GM12878 (cell line): ENCODE results near the gene DCC. TPM values are rescaled to one million over a fixed set of nuclear protein-coding genes. Genes with fewer than 3 reads are reported as not detected.

Experiments used
- ATAC-seq: fragments of 200-7000 bp; cut with Tn5 transposase; 3 replicates; pipeline ENCODE4 v1.9.1; 2020; ENCODE audit warnings: mild to moderate bottlenecking, moderate library complexity
- BruUV-seq: library from RNA; stranded (reverse); fragments of 400-500 nt; replicated peaks from 2 replicates; lab custom pipeline; 2021; lab: Mats Ljungman, UMichigan
- CTCF ChIA-PET: fragments of 300-600 bp; sonication (Branson Sonifier 250); formaldehyde crosslinking; extraction: SDS; loops from one replicate; lab custom pipeline; 2021; ENCODE audit warnings: inconsistent platforms; lab: Yijun Ruan, JAX
- POLR2A ChIA-PET: fragments of 350-600 bp; formaldehyde crosslinking; extraction: SDS; loops from one replicate; lab custom pipeline; 2021; ENCODE audit warnings: inconsistent platforms; lab: Charles Lee
- RAD21 ChIA-PET: fragments of 300-600 bp; sonication (Branson Sonifier 250); formaldehyde crosslinking; loops from one replicate; lab custom pipeline; 2023; ENCODE audit warnings: antibody characterized with exemption; ENCODE audit not compliant: unreplicated experiment; lab: Charles Lee
- SMC1A ChIA-PET: fragments of 300-600 bp; sonication (Branson Sonifier 250); formaldehyde crosslinking; loops from one replicate; lab custom pipeline; 2023; ENCODE audit not compliant: unreplicated experiment, uncharacterized antibody; lab: Charles Lee
- DNase-seq: peaks from one replicate; pipeline ENCODE4 v3.0.0-alpha.2; 2011; ENCODE audit warnings: low read depth, low spot score
- FAIRE-seq: peaks from 3 replicates; lab custom pipeline; 2011; peaks lifted over from hg19 to GRCh38; lab: Jason Lieb, UNC
- H2AFZ ChIP-seq: 2 replicates; pipeline ENCODE4 v1.6.0; 2011; ENCODE audit warnings: low read depth, low read length, control low read depth; ENCODE audit not compliant: control insufficient read depth
- H3K27ac ChIP-seq: 2 replicates; pipeline ENCODE4 v1.5.1; 2011; ENCODE audit warnings: control low read depth; ENCODE audit not compliant: control insufficient read depth, insufficient read depth
- H3K27me3 ChIP-seq, 2 experiments: replicated peaks in 1 of 2; 2 replicates each; pipeline versions ENCODE4 v1.6.0 to v1.6.1; 2011; ENCODE audit warnings: low read length in 1 of 2; ENCODE audit not compliant: control insufficient read depth in 2 of 2, insufficient read depth in 2 of 2
- H3K36me3 ChIP-seq, 2 experiments: 2 replicates each; pipeline ENCODE4 v1.5.1; 2011; ENCODE audit warnings: low read length in 1 of 2; ENCODE audit not compliant: control insufficient read depth in 2 of 2, insufficient read depth in 2 of 2
- H3K4me1 ChIP-seq: 2 replicates; pipeline ENCODE4 v1.6.1; 2011; ENCODE audit warnings: mild to moderate bottlenecking, low read length, moderate library complexity, mixed read lengths; ENCODE audit not compliant: control insufficient read depth, insufficient read depth
- H3K4me2 ChIP-seq: 2 replicates; pipeline ENCODE4 v1.6.0; 2011; ENCODE audit warnings: control low read depth; ENCODE audit not compliant: control insufficient read depth, insufficient read depth
- H3K4me3 ChIP-seq: fragments of 200-600 bp; sonication (generic); 2 replicates; pipeline ENCODE4 v1.5.1; 2016
- H3K79me2 ChIP-seq: 2 replicates; pipeline ENCODE4 v1.6.0; 2011; ENCODE audit warnings: low read length; ENCODE audit not compliant: control insufficient read depth, insufficient read depth
- H3K9ac ChIP-seq: 2 replicates; pipeline ENCODE4 v1.8.0; 2011; ENCODE audit warnings: low read length, control low read depth, mixed read lengths; ENCODE audit not compliant: control insufficient read depth, insufficient read depth
- H3K9me3 ChIP-seq: replicated peaks from 3 replicates; pipeline ENCODE4 v1.5.1; 2011; ENCODE audit warnings: mild to moderate bottlenecking, low read length; ENCODE audit not compliant: control insufficient read depth, insufficient read depth
- H4K20me1 ChIP-seq: 2 replicates; pipeline ENCODE4 v1.6.0; 2011; ENCODE audit not compliant: control insufficient read depth, insufficient read depth
- EZH2 ChIP-seq: IDR thresholded peaks from 2 replicates; pipeline ENCODE4 v1.6.1; 2012; ENCODE audit warnings: low read depth, mild to moderate bottlenecking, control low read depth, inconsistent platforms, low read length, borderline replicate concordance; ENCODE audit not compliant: control insufficient read depth
- FOS ChIP-seq: IDR thresholded peaks from 3 replicates; pipeline ENCODE4 v1.6.1; 2011; ENCODE audit warnings: borderline replicate concordance; ENCODE audit not compliant: insufficient read length; ENCODE audit errors: extremely low read depth
- WGBS: methylation state at CpG from one replicate; pipeline ENCODE4 v1.1.6; 2016; ENCODE audit warnings: low lambda C conversion rate; ENCODE audit not compliant: insufficient replicate concordance, insufficient coverage; ENCODE audit errors: missing lambda C conversion rate; 5-methylcytosine and 5-hydroxymethylcytosine counted together
- in situ Hi-C: fragments of 300-500 bp; cut with MboI; formaldehyde crosslinking; loops from 9 replicates; pipeline ENCODE4 v1.14.3; 2018; ENCODE audit warnings: mixed read lengths
- intact Hi-C: fragments of 100-400 bp; cut with micrococcal nuclease; formaldehyde crosslinking; loops from one replicate; pipeline ENCODE4 v1.14.2; 2022; ENCODE audit not compliant: unreplicated experiment
- polyA plus RNA-seq, 11 experiments: library from polyadenylated mRNA; depleted of rRNA in 4 of 11; unstranded in 6 of 11; stranded (reverse) in 5 of 11; fragments of >200 nt; fragmentation: Nextera tagmentation in 4 of 11; fragmentation: Illumina TruSeq in 1 of 11; extraction: Ambion mirVana in 4 of 11; extraction: Trizol in 1 of 11; gene quantifications; 1 replicate in 1 of 11; 2 replicates in 10 of 11; pipeline versions ENCODE4 v1.2.1 to v1.2.3, GENCODE V29; 2011 to 2016; ENCODE audit warnings: inconsistent platforms in 2 of 11, missing spikeins in 2 of 11, low read depth in 1 of 11
- total RNA-seq, 4 experiments: library from RNA; depleted of rRNA in 3 of 4; stranded (reverse); fragments of >200 nt in 3 of 4; fragmentation: Illumina TruSeq in 1 of 4; extraction: Trizol in 1 of 4; gene quantifications; 2 replicates each; pipeline versions ENCODE4 v1.2.1 to v1.2.3, GENCODE V29; 2013 to 2021

The DCC gene
- total and polyA plus RNA-seq, 10 of the 15 experiments (the other 5 are each of a cell fraction or from before 2014, with no cell fraction given), result 0.01 TPM; not detected in 9

DNA sequence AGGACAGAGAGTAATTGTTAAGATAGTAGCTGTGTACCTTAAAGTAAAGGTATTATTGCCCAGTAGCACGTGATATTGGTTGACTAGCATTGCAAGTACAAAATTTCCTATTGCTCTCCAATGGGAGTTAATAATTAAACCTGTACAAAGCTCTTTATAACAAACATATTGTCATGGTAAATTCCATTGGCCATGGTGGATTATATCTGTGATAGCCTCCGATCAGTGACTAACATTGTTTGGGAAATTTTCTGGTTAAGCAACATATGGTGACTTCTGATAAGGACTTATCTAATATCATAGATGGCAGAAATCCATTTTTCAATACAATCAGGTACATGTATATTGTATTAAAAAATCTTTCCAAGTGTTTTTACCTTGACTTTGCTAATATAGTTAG is 360.8 kb downstream of the DCC start:
- H3K9me3 ChIP-seq, result no peaks in the 10 kb centered on the region
- no peaks in the 10 kb centered on the region for H3K4me1 ChIP-seq
- H3K79me2 ChIP-seq, result no peaks in the 10 kb centered on the region
- WGBS, result 23% methylated on average over 2 of the region's 2 CpGs
- SMC1A ChIA-PET, result no interaction called here
- no peak overlapping the region for H3K9ac ChIP-seq
- DNase-seq (no peak), FAIRE-seq (no peak), ATAC-seq (no peak)
- intact Hi-C loops (no loop called here), in situ Hi-C loops (no loop called here)
- no peak overlapping the region for H3K4me3 ChIP-seq
- TF ChIP-seq FOS, result no peak
- no peaks in the 10 kb centered on the region for H4K20me1 ChIP-seq
- BruUV-seq, result no TSS peak
- no peak overlapping the region for H2AFZ ChIP-seq
- POLR2A ChIA-PET, result no interaction called here
- no peaks in the 10 kb centered on the region; a peak in 1 of 4 replicates for H3K27me3 ChIP-seq
- CTCF ChIA-PET, result interaction anchor here (0.7 to 0.8 kb wide), 2 partner anchors 822 to 1800 kb away, joined by 3 read pairs; no protein-coding TSS in a partner anchor
- H3K36me3 ChIP-seq, result no peaks in the 10 kb centered on the region
- H3K27ac ChIP-seq, result no peak overlapping the region
- H3K4me2 ChIP-seq, result no peak overlapping the region
- RAD21 ChIA-PET, result no interaction called here

DNA sequence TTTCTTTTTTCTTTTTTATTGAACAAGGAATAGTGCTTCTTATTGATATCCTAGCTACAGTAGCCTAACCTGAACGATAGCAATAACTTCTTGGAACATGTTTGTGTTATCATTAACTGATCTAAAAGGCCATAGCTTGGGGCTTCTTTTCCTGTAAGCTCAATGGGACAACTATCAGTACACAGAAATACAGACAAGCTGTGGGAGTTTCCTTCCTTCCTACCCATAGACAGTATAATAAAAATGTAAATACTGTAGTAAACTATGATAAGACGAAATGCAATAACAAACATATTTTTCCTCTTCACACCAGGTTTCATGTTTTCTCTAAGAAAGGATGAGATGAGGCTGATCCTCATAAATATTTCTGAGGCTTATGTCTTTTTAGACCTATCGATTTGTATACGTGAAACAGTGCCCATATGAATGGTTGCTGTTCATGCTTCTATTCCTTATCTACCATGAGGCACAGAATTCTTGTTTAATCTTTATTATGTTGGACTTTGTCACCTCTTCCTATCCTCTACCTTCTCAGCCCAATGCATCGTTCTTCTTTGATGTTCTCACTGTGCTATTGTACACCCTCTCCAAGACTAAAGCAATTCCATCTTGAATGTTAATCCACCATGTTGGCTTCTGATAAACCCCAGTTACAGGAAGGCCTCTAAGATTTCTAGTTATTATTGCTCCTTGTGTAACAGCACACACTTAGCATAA is 361.4 kb downstream of the DCC start:
- no TSS peak for BruUV-seq
- H2AFZ ChIP-seq, result no peak overlapping the region
- no peak overlapping the region for H3K4me2 ChIP-seq
- H3K9me3 ChIP-seq, result no peaks in the 10 kb centered on the region
- ChIA-PET SMC1A (no interaction called here), CTCF (interaction anchor here (0.7 kb wide), 1 partner anchor 1799 kb away, joined by 3 read pairs; no protein-coding TSS in a partner anchor), POLR2A (no interaction called here), RAD21 (no interaction called here)
- TF ChIP-seq EZH2, result no peak
- 17% methylated on average over 5 of the region's 5 CpGs for WGBS
- H4K20me1 ChIP-seq, result no peaks in the 10 kb centered on the region
- H3K4me1 ChIP-seq, result no peaks in the 10 kb centered on the region
- H3K36me3 ChIP-seq, result no peaks in the 10 kb centered on the region
- no peaks in the 10 kb centered on the region; a peak in 1 of 4 replicates for H3K27me3 ChIP-seq
- intact Hi-C loops (no loop called here), in situ Hi-C loops (no loop called here)
- FAIRE-seq (no peak), DNase-seq (no peak), ATAC-seq (no peak)
- no peaks in the 10 kb centered on the region for H3K79me2 ChIP-seq
- H3K4me3 ChIP-seq, result no peak overlapping the region
- H3K27ac ChIP-seq, result no peak overlapping the region
- no peak overlapping the region for H3K9ac ChIP-seq
